Neural cell (in vitro differentiated cells): ENCODE measurements around the gene RBM39. TPM values are rescaled to one million over a fixed set of nuclear protein-coding genes. Genes with fewer than 3 reads are reported as not detected.
A peak's percentile ranks its signal among the peaks of the same experiment; 100 is the strongest.

Experiments used
- H2AFZ ChIP-seq: fragments of 200-600, 300-800 bp; sonication (generic), shearing (Covaris generic); 2 replicates; pipeline ENCODE4 v1.6.0; 2014; ENCODE audit warnings: low read depth, mild to moderate bottlenecking, antibody characterized with exemption, low read length, moderate library complexity
- H3F3A ChIP-seq: fragments of 200-600 bp; shearing (Covaris generic); 2 replicates; pipeline ENCODE4 v1.6.1; 2016; ENCODE audit warnings: mild to moderate bottlenecking, moderate library complexity, mixed read lengths, antibody characterized with exemption, low read length; ENCODE audit not compliant: insufficient read depth, poor library complexity, severe bottlenecking
- H3K27ac ChIP-seq: fragments of 200-600, 300-800 bp; sonication (generic), shearing (Covaris generic); 2 replicates; pipeline ENCODE4 v1.5.1; 2014; ENCODE audit warnings: mild to moderate bottlenecking, low read length, moderate library complexity
- H3K27me3 ChIP-seq: fragments of 300-800, 200-600 bp; sonication (generic), shearing (Covaris generic); 2 replicates; pipeline ENCODE4 v1.6.0; 2014; ENCODE audit warnings: mild to moderate bottlenecking, low read depth, low read length, moderate library complexity; ENCODE audit not compliant: insufficient read depth
- H3K36me3 ChIP-seq: fragments of 300-800, 200-600 bp; sonication (generic), shearing (Covaris generic); 2 replicates; pipeline ENCODE4 v1.5.1; 2014; ENCODE audit warnings: mild to moderate bottlenecking, antibody characterized with exemption, low read length, moderate library complexity; ENCODE audit not compliant: insufficient read depth
- H3K4me2 ChIP-seq: fragments of 300-800, 200-600 bp; sonication (generic), shearing (Covaris generic); 2 replicates; pipeline ENCODE4 v1.6.0; 2014; ENCODE audit warnings: mild to moderate bottlenecking, low read length
- H3K4me3 ChIP-seq: fragments of 300-800, 200-600 bp; sonication (generic), shearing (Covaris generic); 2 replicates; pipeline ENCODE4 v1.5.1; 2014; ENCODE audit warnings: mild to moderate bottlenecking, low read length, moderate library complexity
- H3K79me2 ChIP-seq: fragments of 200-600 bp; shearing (Covaris generic); replicated peaks from 2 replicates; pipeline ENCODE4 v1.6.0; 2014; ENCODE audit warnings: mild to moderate bottlenecking, low read length, moderate library complexity; ENCODE audit not compliant: insufficient read depth
- H3K9ac ChIP-seq: fragments of 300-800, 200-600 bp; sonication (generic), shearing (Covaris generic); 2 replicates; pipeline ENCODE4 v1.6.1; 2016; ENCODE audit warnings: mild to moderate bottlenecking, low read length, mixed read lengths
- H3K9me2 ChIP-seq: fragments of 200-600 bp; shearing (Covaris generic); 2 replicates; pipeline ENCODE4 v1.6.1; 2016; ENCODE audit warnings: mild to moderate bottlenecking, low read length, mixed read lengths; ENCODE audit not compliant: insufficient read depth
- H3K9me3 ChIP-seq: fragments of 200-600, 300-800 bp; sonication (generic), shearing (Covaris generic); 2 replicates; pipeline ENCODE4 v1.6.1; 2016; ENCODE audit warnings: mild to moderate bottlenecking, mixed run types, low read length, moderate library complexity, mixed read lengths
- H4K20me1 ChIP-seq: fragments of 200-600 bp; shearing (Covaris generic); 2 replicates; pipeline ENCODE4 v1.6.1; 2016; ENCODE audit warnings: mild to moderate bottlenecking, mixed run types; ENCODE audit not compliant: insufficient read depth
- CTCF ChIP-seq: fragments of 450-650 bp; IDR thresholded peaks from 2 replicates; pipeline ENCODE4 v1.5.1; 2014; ENCODE audit warnings: antibody characterized with exemption, mild to moderate bottlenecking, moderate library complexity; ENCODE audit not compliant: poor library complexity, severe bottlenecking
- EP300 ChIP-seq: fragments of 450-650 bp; conservative IDR thresholded peaks from 2 replicates; pipeline ENCODE4 v1.6.1; 2014; ENCODE audit warnings: antibody characterized with exemption, mild to moderate bottlenecking, moderate library complexity; ENCODE audit not compliant: poor library complexity, severe bottlenecking
- EZH2 ChIP-seq: fragments of 200-600, 300-800 bp; shearing (Covaris generic), sonication (generic); IDR thresholded peaks from 2 replicates; pipeline ENCODE4 v1.6.1; 2014; ENCODE audit warnings: antibody characterized with exemption, low read length, borderline replicate concordance, mild to moderate bottlenecking; ENCODE audit not compliant: insufficient read depth, poor library complexity, severe bottlenecking
- MXI1 ChIP-seq: fragments of 450-650 bp; conservative IDR thresholded peaks from 2 replicates; pipeline ENCODE4 v1.6.1; 2014; ENCODE audit warnings: antibody characterized with exemption, mild to moderate bottlenecking; ENCODE audit not compliant: poor library complexity, severe bottlenecking
- POLR2AphosphoS5 ChIP-seq: IDR thresholded peaks from 2 replicates; pipeline ENCODE4 v1.6.1; 2012
- RAD21 ChIP-seq: fragments of 450-650 bp; conservative IDR thresholded peaks from 2 replicates; pipeline ENCODE4 v1.6.1; 2014; ENCODE audit warnings: antibody characterized with exemption, mild to moderate bottlenecking, moderate library complexity
- SMC3 ChIP-seq: fragments of 450-650 bp; conservative IDR thresholded peaks from 2 replicates; pipeline ENCODE4 v1.6.1; 2014; ENCODE audit warnings: antibody characterized with exemption, mild to moderate bottlenecking, moderate library complexity; ENCODE audit not compliant: poor library complexity
- TAF1 ChIP-seq: IDR thresholded peaks from 2 replicates; pipeline ENCODE4 v1.6.1; 2012; ENCODE audit warnings: low read depth
- polyA plus RNA-seq: library from polyadenylated mRNA; depleted of rRNA; stranded (reverse); fragments of >200 nt; gene quantifications from 2 replicates; pipeline ENCODE4 v1.2.3, GENCODE V29; 2014
- TF ChIP-seq, protein P1 (sequence below): IDR thresholded peaks from 2 replicates; pipeline ENCODE4 v1.6.1; 2012; ENCODE audit warnings: borderline replicate concordance

The RBM39 gene
- polyA plus RNA-seq, 1 donor from 2014 or later = 839 TPM

GRCh38 chr20:35662551-35662950, 79.5 kb downstream of the RBM39 start:
- Histone ChIP-seq H3K9me3 (no peaks in the 10 kb centered on the region), H4K20me1 (peaks cover 7% of the 10 kb centered on the region), H3K9ac (peak overlapping the region; percentile 27), H3K4me2 (peak overlapping the region; percentile 94), H2AFZ (no peak overlapping the region), H3F3A (no peaks in the 10 kb centered on the region), H3K27me3 (no peaks in the 10 kb centered on the region), H3K36me3 (no peaks in the 10 kb centered on the region), H3K79me2 (peaks cover 68% of the 10 kb centered on the region), H3K4me3 (peak overlapping the region; percentile 87), H3K27ac (no peak overlapping the region), H3K9me2 (no peaks in the 10 kb centered on the region)
- TF ChIP-seq EP300 = no peak
- TF ChIP-seq SMC3 = no peak
- no peak for TF ChIP-seq POLR2AphosphoS5
- TF ChIP-seq MXI1 = no peak
- no peak for TF ChIP-seq EZH2
- TF ChIP-seq, protein P1, sequence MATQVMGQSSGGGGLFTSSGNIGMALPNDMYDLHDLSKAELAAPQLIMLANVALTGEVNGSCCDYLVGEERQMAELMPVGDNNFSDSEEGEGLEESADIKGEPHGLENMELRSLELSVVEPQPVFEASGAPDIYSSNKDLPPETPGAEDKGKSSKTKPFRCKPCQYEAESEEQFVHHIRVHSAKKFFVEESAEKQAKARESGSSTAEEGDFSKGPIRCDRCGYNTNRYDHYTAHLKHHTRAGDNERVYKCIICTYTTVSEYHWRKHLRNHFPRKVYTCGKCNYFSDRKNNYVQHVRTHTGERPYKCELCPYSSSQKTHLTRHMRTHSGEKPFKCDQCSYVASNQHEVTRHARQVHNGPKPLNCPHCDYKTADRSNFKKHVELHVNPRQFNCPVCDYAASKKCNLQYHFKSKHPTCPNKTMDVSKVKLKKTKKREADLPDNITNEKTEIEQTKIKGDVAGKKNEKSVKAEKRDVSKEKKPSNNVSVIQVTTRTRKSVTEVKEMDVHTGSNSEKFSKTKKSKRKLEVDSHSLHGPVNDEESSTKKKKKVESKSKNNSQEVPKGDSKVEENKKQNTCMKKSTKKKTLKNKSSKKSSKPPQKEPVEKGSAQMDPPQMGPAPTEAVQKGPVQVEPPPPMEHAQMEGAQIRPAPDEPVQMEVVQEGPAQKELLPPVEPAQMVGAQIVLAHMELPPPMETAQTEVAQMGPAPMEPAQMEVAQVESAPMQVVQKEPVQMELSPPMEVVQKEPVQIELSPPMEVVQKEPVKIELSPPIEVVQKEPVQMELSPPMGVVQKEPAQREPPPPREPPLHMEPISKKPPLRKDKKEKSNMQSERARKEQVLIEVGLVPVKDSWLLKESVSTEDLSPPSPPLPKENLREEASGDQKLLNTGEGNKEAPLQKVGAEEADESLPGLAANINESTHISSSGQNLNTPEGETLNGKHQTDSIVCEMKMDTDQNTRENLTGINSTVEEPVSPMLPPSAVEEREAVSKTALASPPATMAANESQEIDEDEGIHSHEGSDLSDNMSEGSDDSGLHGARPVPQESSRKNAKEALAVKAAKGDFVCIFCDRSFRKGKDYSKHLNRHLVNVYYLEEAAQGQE = no peak
- no peak for TF ChIP-seq RAD21
- no peak for TF ChIP-seq TAF1
- TF ChIP-seq CTCF = no peak

- Histone ChIP-seq H3K4me3 (peak overlapping the region; percentile 87), H3K27ac (no peak overlapping the region), H3K9ac (no peak overlapping the region), H3F3A (no peaks in the 10 kb centered on the region), H3K27me3 (no peaks in the 10 kb centered on the region), H3K79me2 (peaks cover 75% of the 10 kb centered on the region), H3K9me3 (no peaks in the 10 kb centered on the region), H3K4me2 (peak overlapping the region; percentile 94), H2AFZ (no peak overlapping the region), H4K20me1 (peaks cover 7% of the 10 kb centered on the region), H3K36me3 (no peaks in the 10 kb centered on the region), H3K9me2 (no peaks in the 10 kb centered on the region)
- TF ChIP-seq MXI1 = no peak
- no peak for TF ChIP-seq RAD21
- TF ChIP-seq SMC3 = no peak
- TF ChIP-seq EP300 = no peak
- TF ChIP-seq, protein P1 = no peak
- TF ChIP-seq CTCF = no peak
- no peak for TF ChIP-seq EZH2
- TF ChIP-seq TAF1 = no peak
- TF ChIP-seq POLR2AphosphoS5 = no peak
Observed at GRCh38 chr20:35661908-35662307, 80.2 kb downstream of the RBM39 start.
